Kidney epithelial cell (primary cell): ENCODE measurements around the gene SEC16B. TPM values are rescaled to one million over a fixed set of nuclear protein-coding genes. Genes with fewer than 3 reads are reported as not detected.
"Not testable (repeated sequence)": the region's sequence is repeated elsewhere in the genome, so short reads cannot be mapped to it uniquely, and the experiment has no call there.

Experiments
- DNase-seq: peaks from one replicate; pipeline ENCODE4 v3.0.0-alpha.2; 2010; ENCODE audit warnings: low read depth
- H3K27me3 ChIP-seq: 2 replicates; pipeline ENCODE4 v1.6.0; 2011; ENCODE audit warnings: low read length; ENCODE audit not compliant: control insufficient read depth, insufficient read depth
- H3K36me3 ChIP-seq: 2 replicates; pipeline ENCODE4 v1.5.1; 2011; ENCODE audit warnings: low read length; ENCODE audit not compliant: control insufficient read depth, insufficient read depth
- H3K4me3 ChIP-seq: 2 replicates; pipeline ENCODE4 v1.5.1; 2011; ENCODE audit warnings: low read depth, mild to moderate bottlenecking, control low read depth, low read length
- CTCF ChIP-seq: IDR thresholded peaks from 2 replicates; pipeline ENCODE4 v1.5.1; 2011; ENCODE audit warnings: mild to moderate bottlenecking, moderate library complexity, low read length, control low read depth, inconsistent platforms; ENCODE audit not compliant: insufficient read depth, poor library complexity, severe bottlenecking
- total RNA-seq: library from RNA; depleted of rRNA; stranded (reverse); fragments of >200 nt; gene quantifications from 2 replicates; pipeline ENCODE4 v1.2.3, GENCODE V29; 2015

SEC16B gene
- total RNA-seq, 1 donor from 2014 or later, result 0.96 TPM

- no peak overlapping the region for H3K4me3 ChIP-seq
- peaks cover 1% of the 10 kb centered on the region for H3K36me3 ChIP-seq
- no peaks in the 10 kb centered on the region for H3K27me3 ChIP-seq
- DNase-seq, result no peak
- TF ChIP-seq CTCF, result no peak
These were observed 29.1 kb upstream of the SEC16B start for GRCh38 chr1:177998696-177999631.

- TF ChIP-seq CTCF, result no peak
- H3K27me3 ChIP-seq, result no peaks in the 10 kb centered on the region
- H3K4me3 ChIP-seq, result no peak overlapping the region
- DNase-seq, result no peak
- peaks cover 1% of the 10 kb centered on the region for H3K36me3 ChIP-seq
These were observed 27.1 kb upstream of the SEC16B start for GRCh38 chr1:177996957-177997356.

GRCh38 chr1:177995369-177995768, 25.5 kb upstream of the SEC16B start:
- TF ChIP-seq CTCF, result no peak
- no peak overlapping the region for H3K4me3 ChIP-seq
- H3K36me3 ChIP-seq, result peaks cover 1% of the 10 kb centered on the region
- no peak for DNase-seq
- no peaks in the 10 kb centered on the region for H3K27me3 ChIP-seq

GRCh38 chr1:177986281-177986680, 16.4 kb upstream of the SEC16B start:
- not testable (repeated sequence) for H3K36me3 ChIP-seq, H3K4me3 ChIP-seq, H3K27me3 ChIP-seq, DNase-seq

GRCh38 chr1:177984761-177985160, 14.9 kb upstream of the SEC16B start:
- no peak for TF ChIP-seq CTCF
- Histone ChIP-seq H3K4me3 (no peak overlapping the region), H3K27me3 (no peaks in the 10 kb centered on the region), H3K36me3 (no peaks in the 10 kb centered on the region)
- DNase-seq, result no peak

- DNase-seq, result peak; percentile 51
- TF ChIP-seq CTCF, result no peak
- H3K36me3 ChIP-seq, result no peaks in the 10 kb centered on the region
- H3K4me3 ChIP-seq, result no peak overlapping the region
- H3K27me3 ChIP-seq, result no peaks in the 10 kb centered on the region
These were observed 14.3 kb upstream of the SEC16B start for GRCh38 chr1:177984136-177984525.
